GM18499 (cell line): Measurements from ENCODE around the gene ABCA12.

Experiments used
- ATAC-seq: cut with Tn5 transposase; IDR thresholded peaks from one replicate; pipeline ENCODE4 v1.9.1; 2021; ENCODE audit warnings: moderate number of reproducible peaks; ENCODE audit not compliant: insufficient read depth, unreplicated experiment

Gene ABCA12

GRCh38 chr2:215136669-215137328, 1.6 kb downstream of the ABCA12 start:
- ATAC-seq: no peak

- no peak for ATAC-seq
These were observed 18.0 kb downstream of the ABCA12 start for GRCh38 chr2:215120401-215120800.

GRCh38 chr2:215119847-215120246, 18.6 kb downstream of the ABCA12 start:
- ATAC-seq: no peak

GRCh38 chr2:215110918-215111317, 27.5 kb downstream of the ABCA12 start:
- ATAC-seq: no peak

GRCh38 chr2:215107216-215108056, 31.0 kb downstream of the ABCA12 start:
- no peak for ATAC-seq

- ATAC-seq: no peak
These were observed 32.6 kb downstream of the ABCA12 start for GRCh38 chr2:215105607-215106354.

DNA sequence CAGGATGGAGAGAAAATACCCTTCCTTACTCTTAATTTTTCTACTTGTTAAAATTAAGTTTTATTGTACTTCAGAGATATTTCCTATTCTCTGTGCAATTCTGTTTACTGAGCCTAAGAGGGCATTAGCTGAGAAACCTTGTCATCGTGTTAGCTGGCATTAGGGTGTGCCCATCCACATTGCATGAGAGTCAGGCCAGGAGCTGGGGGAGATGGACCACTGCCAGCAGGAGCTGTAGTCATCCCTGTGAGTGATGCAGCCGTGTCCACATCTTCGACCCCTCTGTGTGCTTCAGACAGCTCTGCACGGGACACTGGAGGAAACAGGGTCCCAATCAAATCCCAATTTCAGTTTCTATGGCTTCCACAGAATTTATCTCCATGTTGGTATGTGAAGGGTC, 34.2 kb downstream of the ABCA12 start:
- ATAC-seq: no peak

GRCh38 chr2:215098875-215099274, 39.6 kb downstream of the ABCA12 start:
- ATAC-seq: no peak

GRCh38 chr2:215084080-215084479, 54.3 kb downstream of the ABCA12 start:
- ATAC-seq: no peak

GRCh38 chr2:215083146-215083545, 55.3 kb downstream of the ABCA12 start:
- ATAC-seq: no peak

- ATAC-seq: no peak
These were observed 56.0 kb downstream of the ABCA12 start for GRCh38 chr2:215082446-215082845.

DNA sequence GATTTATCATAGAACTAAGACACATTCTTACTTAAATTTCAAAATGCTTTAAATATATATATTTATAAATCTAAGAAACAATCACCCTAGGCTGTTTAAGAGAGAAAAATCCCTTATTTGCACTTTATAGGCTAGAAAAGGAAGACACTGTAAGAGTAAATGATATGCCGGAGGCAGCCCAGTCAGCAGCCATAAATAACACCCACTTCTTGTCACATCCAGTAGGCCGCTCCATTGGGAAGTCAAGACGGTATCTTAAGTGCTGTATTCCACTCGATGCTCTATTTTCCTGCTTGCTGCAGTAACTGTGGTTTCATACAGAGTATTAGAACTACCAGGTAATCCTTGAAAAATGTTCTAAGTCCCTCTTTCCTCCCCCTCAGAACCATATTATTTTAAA, 57.9 kb downstream of the ABCA12 start:
- no peak for ATAC-seq

- no peak for ATAC-seq
These were observed 66.8 kb downstream of the ABCA12 start for GRCh38 chr2:215071676-215072075.

DNA sequence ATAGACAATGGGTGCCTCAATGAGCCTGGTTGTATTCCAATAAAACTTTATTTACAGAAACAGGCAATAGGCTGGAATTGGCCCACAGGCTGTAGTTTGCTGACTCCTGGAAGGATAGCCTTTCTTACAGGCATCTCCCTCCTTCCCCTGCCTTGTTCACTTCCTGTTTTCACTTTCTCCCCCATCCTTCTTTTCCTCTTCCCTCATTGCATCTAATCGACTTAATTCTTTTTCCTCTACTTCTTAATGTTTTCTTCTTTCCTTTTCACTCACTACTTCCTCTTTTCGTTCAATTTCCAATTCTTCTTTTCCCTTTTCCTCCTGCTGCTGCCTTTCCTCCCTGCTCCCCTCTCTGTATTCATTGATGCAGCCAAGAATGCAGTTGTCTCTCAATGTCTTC, 70.0 kb downstream of the ABCA12 start:
- ATAC-seq: no peak

GRCh38 chr2:215066124-215066523, 72.3 kb downstream of the ABCA12 start:
- ATAC-seq: no peak

DNA sequence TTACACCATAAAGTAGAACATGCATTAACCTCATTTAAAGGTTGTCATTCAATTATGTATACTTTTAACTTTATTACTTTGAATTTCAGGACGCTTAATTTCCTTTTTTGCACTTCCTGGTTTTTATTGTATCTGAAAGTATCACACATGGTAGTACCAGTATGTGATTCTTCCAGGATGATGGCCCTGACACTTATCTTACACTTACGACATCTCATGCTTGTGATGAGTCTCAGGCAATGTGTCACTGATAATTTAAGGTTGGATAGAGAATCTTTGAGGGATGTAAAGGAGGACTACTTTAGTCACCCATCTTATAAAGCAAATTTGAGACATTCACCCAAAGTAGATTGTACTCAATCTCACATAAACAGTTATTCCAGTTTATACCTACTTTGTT, 74.9 kb downstream of the ABCA12 start:
- ATAC-seq: no peak

DNA sequence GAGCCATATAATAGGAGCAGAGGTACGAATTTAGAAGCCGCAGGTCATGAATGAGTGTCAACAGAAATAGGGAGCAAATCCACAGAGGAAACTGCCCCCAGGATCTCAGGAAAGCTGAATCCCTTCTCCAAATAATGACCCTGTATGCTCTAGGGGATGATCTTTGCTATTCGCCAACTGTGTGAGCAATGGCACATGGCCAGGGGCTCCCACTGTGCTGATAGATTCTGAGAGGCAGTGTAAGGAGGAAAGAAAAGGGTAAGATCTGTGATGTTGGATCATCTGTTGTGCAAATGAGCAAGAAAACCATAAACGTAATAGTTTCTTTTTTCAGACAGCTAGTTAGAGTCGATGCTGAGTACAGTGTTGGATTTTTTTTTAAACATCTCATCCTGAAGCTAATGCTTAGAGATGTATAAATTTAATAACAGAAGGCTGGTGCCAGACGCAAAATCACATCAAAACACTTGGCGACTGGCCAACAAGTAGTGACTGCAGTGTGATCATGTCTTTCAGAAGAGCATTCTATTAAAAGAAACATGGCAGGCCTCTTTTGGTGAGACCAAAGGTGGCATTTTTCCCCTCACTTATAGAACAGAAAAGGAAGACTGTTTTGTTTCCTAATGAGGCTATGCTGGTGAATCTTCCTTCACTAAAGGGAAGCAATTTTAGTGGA, 77.4 kb downstream of the ABCA12 start:
- ATAC-seq: no peak

GRCh38 chr2:215059724-215060123, 78.7 kb downstream of the ABCA12 start:
- ATAC-seq: no peak

- ATAC-seq: no peak
These were observed 82.5 kb downstream of the ABCA12 start for GRCh38 chr2:215055891-215056290.

GRCh38 chr2:215052810-215053209, 85.6 kb downstream of the ABCA12 start:
- no peak for ATAC-seq

- no peak for ATAC-seq
These were observed 86.0 kb downstream of the ABCA12 start for GRCh38 chr2:215052404-215052803.
